ENCODE data around the gene PARP12.

- TF ChIP-seq CTCF (IDR thresholded peaks at IDR 0.05) (no peak), POLR2A (IDR thresholded peaks at IDR 0.05) (no peak)
Observed at GRCh38 chr7:139999516-139999915, 63.2 kb downstream of the PARP12 start.

Data from testis (tissue), 2 donors.